GM12874 (cell line): ENCODE measurements around the gene FBLN1.

ENCODE experiments used
- CTCF ChIP-seq: IDR thresholded peaks from 2 replicates; pipeline ENCODE4 v1.5.1; 2011; ENCODE audit warnings: low read depth, mild to moderate bottlenecking, control low read depth, low read length, moderate library complexity; ENCODE audit not compliant: insufficient read depth

Gene FBLN1

GRCh38 chr22:45553351-45554039 lies 50.8 kb downstream of the FBLN1 start:
- peak; percentile 86 for TF ChIP-seq CTCF

- TF ChIP-seq CTCF, result no peak
Observed at GRCh38 chr22:45554040-45554406, 51.3 kb downstream of the FBLN1 start.

GRCh38 chr22:45554861-45555260 lies 52.2 kb downstream of the FBLN1 start:
- no peak for TF ChIP-seq CTCF

- no peak for TF ChIP-seq CTCF
Observed at GRCh38 chr22:45562102-45562501, 59.4 kb downstream of the FBLN1 start.

- no peak for TF ChIP-seq CTCF
Observed at GRCh38 chr22:45562537-45563361, 60.1 kb downstream of the FBLN1 start.

GRCh38 chr22:45563362-45564040 lies 60.8 kb downstream of the FBLN1 start:
- TF ChIP-seq CTCF, result no peak

- TF ChIP-seq CTCF, result no peak
Observed at GRCh38 chr22:45564349-45565030, 61.8 kb downstream of the FBLN1 start.
